CD4-positive, alpha-beta T cell treated with Interferon alpha-2 for 1 hour (primary cell): ENCODE data around the gene USP12.
"Not testable (repeated sequence)": the region's sequence is repeated elsewhere in the genome, so short reads cannot be mapped to it uniquely, and the experiment has no call there.

ENCODE experiments used
- DNase-seq, 2 donors: peaks; one replicate each; pipeline ENCODE4 v3.0.0-alpha.2; 2020 to 2022

Gene USP12

DNA sequence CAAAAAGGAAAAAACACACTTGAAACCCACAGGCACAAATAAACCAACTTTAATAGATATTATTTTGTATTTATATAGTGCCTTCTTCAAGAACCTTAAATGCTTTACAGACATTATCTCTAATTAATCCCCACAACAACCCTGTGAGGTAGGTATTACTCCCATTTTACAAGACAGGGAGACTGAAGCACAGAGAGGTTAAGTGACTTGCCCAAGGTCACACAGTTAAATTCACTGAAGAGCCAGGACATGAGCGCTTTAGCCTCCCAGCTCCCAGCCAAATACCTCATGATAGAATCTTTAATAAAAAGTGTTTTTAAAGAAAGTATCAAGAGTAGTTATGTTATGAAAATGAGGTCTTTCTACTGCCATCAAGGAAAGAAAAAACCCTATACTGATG, 105.5 kb downstream of the USP12 start:
- not testable (repeated sequence) for DNase-seq

DNA sequence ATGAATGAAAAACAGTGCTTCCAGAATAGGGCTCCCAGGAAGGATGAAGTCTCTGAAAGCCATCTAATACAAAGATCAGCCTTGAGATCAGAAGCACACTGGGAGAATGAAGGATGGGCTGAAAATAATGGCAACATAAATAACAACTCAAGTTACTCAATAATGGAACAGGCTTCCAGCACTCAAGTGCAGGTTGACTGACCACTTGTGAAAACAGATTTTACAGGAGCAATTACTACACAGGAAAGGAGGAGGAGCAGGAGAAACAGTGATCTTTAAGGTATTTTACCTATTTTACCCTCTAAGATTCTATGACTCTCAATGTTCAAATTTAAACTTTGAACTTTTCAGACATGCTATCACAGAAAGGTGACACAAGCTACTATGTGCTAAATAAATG, 106.0 kb downstream of the USP12 start:
- no peak for DNase-seq

DNA sequence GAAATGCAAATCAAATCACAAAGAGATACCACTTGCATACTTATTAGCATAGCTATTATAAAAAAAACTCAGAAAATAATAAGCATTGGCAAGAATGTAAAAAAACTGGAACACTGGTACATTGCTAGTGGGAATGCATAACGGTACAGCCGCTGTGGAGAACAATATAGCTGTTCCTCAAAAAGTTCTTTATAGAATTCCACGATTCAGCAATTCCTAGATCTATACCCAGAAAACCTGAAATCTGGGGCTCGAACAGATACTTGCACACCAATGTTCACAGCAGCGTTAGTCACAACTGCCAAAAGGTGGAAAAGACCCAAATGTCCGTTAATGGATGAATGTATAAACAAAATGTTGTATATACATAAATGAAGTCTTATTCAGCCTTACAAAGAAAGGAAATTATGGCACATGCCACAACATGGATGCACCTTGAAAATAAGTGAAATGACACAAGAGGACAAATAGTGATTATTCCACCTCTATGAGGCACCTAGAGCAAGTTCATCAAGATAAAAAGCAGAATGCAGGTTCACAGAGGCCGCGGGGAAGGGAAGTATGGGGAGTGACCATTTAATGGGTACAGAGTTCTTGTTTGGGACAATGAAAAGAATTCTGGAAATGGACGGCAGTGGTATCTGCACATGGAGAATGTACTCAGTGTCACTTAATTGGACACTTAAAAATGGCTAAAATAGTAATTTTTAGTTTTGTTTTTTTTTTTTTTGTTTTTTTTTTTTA, 107.2 kb downstream of the USP12 start:
- no peak for DNase-seq

DNA sequence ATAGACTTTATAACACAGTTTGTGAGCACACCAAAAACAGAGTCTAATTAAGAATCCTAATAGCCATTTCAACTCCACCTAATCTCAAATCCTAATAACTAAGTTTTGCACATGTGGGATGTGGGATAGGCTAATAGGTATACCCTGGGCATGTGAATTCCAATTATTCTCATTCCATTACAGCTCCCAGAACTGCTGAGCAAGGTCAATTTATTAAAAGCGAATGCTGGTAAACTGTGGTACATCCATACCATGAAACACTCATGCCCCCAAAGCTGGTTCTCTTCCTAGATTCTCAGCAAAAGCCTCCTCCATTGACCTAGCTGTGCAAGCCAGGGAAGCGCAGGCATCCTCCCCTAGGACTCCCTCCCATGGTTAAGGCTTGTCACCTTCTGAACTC, 113.8 kb downstream of the USP12 start:
- DNase-seq: no peak

DNA sequence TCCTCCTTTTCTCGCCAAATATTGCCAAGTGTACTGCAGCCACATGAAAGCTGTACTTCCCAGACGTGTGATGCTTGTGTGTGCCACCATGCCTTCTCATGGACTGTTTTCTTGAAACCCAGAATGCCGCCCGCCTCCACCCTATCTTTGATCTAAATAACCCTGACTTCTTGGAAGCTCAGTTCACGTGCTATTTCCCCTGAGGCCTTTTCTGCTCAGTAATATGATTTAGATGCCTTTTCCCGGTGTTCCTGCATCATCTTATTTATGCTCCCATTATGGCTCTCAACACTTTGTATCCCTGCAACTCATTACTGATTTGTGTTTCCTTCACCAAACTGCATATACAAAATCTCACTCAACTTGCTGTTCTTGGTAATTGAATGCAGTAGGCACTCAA, 116.1 kb downstream of the USP12 start:
- DNase-seq: no peak

DNA sequence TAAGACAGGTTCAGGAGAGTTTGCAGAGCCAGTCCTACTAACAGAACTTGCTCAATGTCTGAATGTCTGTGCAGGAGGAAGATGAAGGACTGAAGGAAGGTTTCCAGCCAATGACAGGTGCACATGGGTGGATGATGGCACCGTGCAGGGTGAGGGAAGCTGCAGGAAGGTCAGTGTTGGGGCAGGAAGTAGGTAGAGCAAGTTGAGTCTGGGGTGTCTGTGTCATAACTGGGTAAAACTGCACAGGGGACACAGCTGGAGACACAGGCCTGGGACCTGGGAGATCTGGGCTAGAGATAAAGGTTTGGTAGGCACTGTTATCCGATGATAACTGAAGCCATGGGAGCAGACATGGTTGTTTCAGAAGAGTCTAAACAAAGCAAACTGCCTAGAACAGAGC, 116.9 kb downstream of the USP12 start:
- DNase-seq: no peak

DNA sequence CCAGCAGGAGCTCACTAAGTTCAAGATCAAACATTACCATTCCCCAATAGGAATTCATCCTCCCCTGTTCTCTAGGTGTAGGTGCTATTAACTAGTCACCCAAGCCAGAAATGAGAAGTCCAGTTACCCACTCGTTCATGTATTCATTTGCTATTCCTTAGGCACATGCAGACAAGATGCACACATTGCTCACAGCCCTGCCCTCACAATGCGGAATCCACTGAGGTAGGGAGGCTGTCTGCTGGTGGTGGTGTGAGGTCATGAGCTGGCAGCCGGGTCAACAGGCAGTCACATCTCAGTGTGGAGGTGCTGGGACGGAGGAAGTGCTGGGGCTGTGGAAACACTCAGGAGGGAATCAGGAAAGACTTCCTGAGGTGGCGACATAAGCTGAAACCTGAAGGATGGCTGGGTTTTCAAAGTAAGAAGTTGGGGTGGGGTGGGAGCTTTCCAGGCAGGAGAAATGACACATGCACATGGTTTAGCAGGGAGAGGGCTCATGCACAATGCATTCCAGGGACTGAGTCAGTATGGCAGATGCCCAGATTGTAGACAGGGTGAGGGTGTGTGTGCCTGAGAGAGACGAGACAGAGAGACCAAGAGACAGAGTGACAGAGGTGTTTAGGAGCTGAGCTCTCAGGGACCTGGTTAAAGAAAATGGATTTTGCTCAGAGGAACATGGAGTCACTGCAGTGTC, 117.6 kb downstream of the USP12 start:
- no peak for DNase-seq

DNA sequence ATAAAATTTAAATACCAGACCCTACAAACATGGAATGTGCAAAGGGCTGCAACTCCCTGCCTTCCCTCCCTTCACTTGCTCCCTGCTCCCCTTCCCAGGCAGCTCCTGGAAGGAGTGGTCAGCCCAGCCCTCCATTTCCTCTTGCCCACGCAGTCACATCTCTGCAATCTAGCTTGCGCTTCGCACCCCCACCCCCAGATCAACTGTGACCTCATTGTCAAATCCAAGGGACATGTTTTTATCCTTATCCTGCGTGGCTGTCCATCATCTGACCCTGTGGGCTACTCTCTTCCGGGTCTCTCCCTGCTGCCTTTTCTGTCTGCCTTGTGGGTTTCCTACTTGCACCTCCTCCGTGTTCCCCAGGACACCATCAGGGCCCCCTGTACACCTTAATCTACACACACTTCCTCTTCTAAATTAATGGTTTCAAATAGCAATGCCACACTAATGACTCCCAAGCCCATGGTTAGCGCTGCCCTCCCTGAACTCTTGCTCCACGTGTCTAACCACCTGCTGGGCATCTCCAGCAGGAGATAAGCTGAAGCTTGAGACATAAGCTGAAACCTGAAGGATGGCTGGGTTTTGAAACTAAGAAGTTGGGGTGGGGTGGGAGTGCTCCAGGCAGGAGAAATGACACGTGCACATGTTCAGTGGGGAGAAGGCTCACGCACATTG, 118.3 kb downstream of the USP12 start:
- DNase-seq: no peak

DNA sequence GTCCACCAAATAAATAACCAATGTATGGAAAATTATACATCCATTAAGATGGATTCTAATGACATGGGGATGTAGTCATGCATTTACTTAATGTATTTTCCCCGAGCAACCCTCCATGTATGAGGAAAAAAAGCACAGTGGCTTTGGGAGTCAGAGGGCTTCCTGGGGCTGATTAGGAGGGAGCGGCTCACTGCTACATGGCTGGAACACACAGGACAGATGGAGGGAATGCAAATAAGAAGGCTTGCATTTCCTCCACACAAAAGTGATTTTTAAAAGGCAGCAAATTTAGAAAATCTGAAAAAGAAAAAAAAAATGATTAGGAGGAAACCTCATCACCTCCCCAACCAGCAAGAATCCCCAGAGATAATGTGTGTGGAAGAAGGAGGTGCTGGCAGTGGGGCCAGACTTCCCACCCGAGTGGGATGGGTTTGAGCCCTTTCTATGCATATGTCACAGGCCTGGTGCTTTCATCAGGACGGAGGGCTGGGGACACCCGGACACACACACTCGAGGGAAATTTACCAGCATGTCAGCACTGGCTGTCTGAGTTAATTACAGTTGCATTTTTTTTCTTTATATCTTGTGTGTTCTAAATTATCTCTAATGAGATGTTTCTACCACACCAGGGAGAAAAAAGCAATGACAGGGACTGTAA, 118.9 kb downstream of the USP12 start:
- no peak for DNase-seq

DNA sequence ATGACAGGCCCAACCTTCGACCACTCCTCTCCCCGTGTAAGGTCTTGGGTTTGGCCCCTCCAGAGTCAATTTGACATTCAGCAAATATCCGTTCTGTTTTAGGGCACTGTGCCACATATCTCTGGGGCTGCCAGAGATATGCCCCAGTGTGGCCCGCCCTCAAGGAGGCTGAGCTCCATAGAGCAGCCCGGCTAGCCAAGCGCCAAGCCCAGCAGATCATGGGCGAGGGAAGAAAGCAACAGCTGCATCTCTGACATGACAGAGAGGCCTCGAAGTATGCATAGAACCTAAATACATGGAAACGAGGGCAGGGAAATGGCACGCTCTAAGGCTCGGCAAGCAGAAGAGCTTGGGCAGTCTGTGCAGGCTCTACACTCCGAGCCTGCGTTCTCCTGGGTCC, 124.5 kb downstream of the USP12 start:
- DNase-seq: no peak

DNA sequence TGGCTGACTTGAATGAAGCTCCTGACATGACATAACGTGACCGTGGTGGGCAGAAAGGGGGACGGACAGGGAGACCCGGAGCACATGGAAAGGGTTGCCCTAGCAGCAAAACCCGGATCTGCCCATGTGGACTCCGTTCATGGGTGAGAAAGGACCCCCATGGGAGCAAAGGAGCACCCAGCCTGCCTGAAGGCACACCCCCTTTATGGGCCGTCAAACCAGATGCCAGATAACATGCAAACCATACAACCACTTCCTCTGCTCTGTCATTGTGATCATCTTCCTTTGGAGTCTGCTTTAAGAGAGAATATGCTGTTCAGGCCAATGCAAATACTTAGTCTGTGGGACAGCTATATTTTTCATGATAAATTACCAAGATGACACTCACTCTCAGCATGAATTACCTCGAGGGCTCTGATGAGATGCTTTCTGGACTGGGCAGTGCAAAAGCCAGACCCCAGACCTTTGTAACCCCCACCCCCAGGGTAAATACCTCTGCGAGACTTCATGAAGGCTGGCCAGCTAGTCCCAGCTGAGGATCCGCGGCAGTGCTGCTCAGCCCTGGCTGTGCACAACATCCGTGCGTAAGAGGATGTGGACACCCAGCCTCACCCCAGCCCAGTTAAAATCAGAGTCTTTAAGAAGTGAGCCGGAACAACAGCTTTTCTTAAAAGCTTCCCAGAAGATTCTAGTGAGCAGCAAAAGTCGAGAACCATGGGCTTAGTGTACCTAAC, 126.6 kb downstream of the USP12 start:
- DNase-seq: peak in 1 of 2 donors; percentile 16

DNA sequence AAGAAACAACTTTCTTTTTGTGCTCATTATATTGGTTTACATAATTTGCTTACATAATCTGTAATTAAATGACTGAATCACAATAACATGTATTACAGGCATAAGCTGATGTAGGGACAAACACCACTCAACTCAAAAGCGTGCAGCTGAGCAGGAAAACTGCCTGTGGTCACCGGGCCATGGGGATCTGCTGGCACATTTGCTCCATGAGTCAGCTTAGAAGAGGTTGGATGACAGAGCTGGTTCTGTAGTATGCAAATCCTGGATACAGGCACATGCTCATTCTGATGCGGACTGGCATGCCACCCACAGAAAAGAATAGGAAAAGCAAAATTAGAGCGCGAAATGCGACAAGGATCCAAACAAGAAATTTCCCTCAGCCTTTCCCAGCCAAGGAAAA, 128.6 kb downstream of the USP12 start:
- DNase-seq: no peak

DNA sequence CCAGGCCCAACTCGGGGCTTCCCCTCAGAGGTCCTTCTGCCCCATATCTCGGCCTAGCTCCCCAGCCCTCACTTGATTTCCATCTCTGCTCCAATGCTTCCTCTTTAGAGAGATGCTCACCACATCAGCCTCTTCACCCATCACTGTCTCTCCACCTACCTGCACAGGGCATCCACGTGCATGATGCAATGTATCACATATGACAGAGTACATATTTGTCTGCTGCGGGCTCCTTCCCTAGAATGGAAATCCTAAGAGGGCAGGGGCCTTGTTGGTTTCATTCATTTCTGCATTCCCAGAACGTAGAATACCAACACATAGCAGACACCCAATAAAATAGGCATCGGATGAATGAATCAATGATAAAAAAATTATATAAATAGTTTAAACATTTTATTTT, 130.3 kb downstream of the USP12 start:
- DNase-seq: no peak

DNA sequence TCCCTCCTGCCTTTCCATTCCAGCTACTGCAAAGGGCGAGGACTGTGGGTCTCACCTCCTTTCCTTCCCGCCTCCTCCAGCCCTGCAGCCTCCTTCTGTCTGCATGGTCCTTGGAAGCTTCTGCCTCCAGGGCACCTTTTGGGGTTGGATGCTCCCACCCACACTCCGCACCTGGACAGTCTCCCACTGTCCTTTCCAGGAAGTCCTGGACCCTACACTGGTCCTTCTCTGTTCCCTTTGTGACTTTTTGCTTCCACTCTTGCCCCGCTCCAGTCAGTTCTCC, 130.8 kb downstream of the USP12 start:
- DNase-seq: no peak

DNA sequence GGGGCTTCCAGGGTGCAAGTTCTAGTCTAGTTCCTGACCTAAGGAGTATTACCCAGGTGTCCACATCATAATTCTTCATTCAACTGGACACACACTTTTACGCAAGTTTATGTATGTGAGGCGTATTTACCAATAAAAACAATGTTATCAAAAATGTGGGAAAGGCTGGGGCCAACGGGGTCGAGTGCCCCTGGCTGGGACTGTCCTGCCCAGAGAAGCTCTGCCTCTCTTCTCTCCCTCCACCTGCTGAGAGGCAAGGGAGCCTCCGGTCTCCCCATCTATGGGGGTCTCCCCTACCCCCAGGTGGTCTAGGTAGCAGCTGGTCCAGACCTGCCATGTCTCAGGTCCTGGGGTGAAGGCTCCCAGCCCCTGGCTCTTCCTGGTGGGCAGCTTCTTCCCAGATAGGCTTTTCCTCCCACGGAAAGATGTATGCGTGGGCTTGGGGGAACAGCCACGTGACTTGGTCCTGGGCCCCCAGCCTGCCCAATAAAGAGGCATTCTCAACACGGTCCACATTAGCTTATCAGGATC, 132.4 kb downstream of the USP12 start:
- DNase-seq: no peak

DNA sequence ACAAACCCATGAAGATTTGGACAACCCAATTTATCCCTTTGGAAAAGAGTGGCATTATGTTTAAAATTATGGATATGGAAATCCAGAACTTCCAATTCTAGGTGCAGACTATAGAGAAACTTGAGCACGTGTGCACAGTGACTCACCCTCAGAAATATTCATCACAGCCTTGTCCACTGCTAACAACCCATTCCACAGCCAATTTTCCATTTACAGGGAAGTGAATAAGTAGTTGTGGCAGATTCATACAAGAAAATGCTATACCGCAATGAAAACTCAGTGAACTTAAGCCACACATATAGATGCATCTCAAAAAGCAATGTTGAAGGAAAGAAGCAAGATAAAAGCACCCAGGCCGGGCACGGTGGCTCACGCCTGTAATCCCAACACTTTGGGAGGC, 133.3 kb downstream of the USP12 start:
- no peak for DNase-seq

DNA sequence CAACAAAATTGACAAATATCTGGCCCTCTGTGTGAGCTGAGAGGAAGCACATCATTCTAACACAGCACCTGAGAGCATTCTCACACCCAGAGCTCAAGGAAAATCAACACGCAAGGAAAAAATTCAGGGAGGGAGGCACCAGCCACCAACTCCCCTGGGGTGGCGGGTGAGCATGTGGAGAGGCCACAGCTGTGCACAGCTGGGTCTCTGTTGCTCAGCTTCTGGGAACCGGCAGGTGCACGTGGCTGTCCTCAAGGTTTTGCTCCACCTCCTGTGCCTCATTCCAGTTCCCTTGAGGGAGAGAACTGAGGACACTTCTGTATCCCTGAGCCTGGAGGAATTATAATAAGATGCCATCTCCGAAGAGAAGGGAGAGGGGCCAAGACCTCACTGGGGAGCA, 134.0 kb downstream of the USP12 start:
- no peak for DNase-seq

DNA sequence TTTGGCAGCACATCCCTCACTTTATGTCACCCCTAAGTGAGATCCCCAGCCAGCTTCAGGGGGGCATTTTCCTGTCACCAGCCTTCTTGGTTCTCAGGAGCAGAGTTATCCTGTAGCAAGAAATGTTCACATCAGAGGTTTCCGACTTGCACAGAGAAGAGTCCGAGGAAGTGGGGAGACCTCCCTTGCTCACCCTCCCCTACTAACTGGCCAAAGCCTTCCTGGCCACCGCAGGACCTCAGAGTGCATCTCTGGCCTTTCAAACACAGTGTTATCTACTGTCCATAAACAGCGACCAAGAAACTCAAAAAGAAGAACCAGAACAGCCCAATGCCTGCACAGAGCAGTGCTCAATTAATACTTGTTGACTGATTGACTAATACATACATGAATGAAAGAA, 134.4 kb downstream of the USP12 start:
- no peak for DNase-seq

DNA sequence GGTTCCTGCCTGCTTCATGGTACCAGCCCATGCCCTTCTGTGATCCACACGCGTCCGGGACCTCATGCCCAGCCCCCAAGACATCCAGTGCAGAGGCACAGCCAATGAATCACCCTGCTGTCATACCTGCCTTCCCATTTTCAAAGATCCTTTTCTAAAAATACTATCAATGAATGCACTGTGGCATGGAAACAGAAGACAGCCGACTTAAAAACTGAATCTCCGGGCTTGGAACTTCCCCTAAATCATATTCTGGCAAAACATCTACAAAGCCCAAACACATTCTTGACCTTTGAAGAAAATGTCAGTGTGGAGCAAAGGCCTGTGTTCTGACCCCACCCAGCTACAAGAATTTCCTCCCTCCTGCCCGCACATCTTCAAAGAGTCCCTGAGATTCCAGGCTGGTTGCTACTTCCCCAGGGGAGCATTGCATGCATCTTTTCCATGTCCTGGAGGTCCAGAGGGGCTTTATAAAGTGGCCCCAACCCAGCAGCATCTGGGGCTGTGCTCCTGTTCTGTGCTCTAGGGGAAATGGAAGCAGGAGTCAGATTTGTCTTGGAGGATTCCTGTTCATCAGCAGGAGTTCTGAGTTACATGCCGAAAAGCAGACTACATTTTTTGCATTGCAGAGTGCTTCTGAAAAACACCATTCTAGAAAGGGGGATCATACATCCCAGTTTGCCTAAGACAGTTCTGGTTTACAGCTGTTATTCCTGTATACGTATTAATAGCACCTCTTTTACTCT, 135.2 kb downstream of the USP12 start:
- DNase-seq: no peak

DNA sequence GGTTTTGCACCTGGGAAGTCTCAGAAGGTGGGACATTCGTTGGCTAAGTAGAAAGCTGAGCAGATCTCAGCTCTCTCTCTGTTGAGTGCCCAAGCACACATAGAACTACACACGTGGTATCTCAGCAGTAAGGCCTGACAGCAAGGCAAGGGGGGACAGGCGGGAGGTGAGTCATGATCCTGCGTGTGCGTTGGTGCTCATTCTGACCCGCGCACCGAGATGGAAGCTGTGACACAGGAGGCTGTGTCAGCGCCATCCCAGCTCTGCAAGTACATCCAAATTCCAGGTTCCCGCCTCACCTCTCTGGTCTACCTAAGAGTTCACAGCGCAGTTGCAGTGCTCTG, 135.7 kb downstream of the USP12 start:
- DNase-seq: no peak

DNA sequence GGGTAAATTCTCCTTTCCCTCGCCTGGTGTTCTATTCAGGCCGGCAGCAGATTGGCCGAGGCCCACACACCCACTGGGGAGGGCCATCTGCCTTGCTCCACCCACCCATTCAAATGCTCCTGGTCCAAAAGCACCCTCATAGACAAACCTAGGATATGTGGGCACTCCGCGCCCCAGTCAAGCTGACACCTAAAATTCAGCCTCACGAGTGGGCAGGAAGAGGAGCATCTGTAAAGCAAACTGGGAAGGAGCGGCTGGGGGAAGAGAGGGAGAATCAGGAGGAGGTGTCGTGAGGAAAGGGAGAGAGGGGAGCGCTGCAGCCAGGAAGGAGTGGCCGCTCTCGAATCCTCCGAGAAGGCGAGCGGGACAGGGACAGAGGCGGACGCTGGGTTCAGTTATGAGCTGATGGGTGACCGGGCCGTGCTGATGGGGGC, 136.9 kb downstream of the USP12 start:
- no peak for DNase-seq
